GM20000 (cell line): ENCODE results near the gene DOCK6.
A peak's percentile ranks its signal among the peaks of the same experiment; 100 is the strongest.
"Not testable (repeated sequence)": the region's sequence is repeated elsewhere in the genome, so short reads cannot be mapped to it uniquely, and the experiment has no call there.

ENCODE experiments used
- DNase-seq: peaks from one replicate; pipeline ENCODE4 v3.0.0; 2012; ENCODE audit warnings: low spot score
- CTCF ChIP-seq: IDR thresholded peaks from 2 replicates; pipeline ENCODE4 v1.5.1; 2012; ENCODE audit warnings: mild to moderate bottlenecking, control low read depth; ENCODE audit errors: extremely low read depth, missing control alignments

Gene DOCK6

GRCh38 chr19:11180346-11180745 lies 82.0 kb downstream of the DOCK6 start:
- DNase-seq, result peak; percentile 13
- no peak for TF ChIP-seq CTCF

GRCh38 chr19:11179716-11180297 lies 82.5 kb downstream of the DOCK6 start:
- TF ChIP-seq CTCF, result no peak
- DNase-seq, result peak; percentile 84

GRCh38 chr19:11179145-11179465 lies 83.2 kb downstream of the DOCK6 start:
- DNase-seq, result not testable (repeated sequence)

- DNase-seq, result no peak
- no peak for TF ChIP-seq CTCF
Measured at GRCh38 chr19:11177592-11177991, 84.7 kb downstream of the DOCK6 start.

DNA sequence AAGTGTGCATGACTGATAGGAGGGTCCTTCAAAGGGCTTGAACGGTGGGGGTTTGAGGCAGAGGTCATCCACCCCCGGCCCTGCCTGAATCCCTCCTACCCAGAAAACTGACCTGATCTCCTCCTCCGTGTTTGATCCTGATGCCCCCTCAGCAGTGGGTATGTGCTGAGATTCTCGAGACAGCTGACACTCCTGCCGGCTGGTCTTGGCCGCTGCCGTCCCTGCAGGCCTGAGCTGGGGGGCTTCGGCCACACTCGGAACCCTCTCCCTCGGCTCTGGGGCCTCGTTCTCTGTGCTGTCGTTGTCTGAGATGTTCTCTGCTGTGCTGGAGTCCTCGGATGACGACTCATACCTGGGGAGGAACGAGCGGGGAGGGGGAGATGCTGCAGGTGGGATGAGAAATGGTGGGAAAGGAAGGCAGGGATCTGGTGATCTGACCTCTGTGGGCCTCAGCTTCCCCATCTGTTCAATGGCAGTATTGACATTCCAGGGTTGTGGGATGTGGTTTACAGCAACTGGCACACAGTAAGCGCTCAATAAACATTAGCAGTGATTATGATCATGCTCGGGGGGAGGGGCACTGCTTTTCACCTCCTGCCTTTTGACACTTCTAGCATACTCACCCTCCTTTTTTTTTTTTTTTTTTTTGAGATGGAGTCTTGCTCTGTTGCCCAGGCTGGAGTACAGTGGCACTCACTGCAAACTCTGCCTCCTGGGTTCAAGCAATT lies 85.7 kb downstream of the DOCK6 start:
- DNase-seq, result no peak
- TF ChIP-seq CTCF, result no peak

DNA sequence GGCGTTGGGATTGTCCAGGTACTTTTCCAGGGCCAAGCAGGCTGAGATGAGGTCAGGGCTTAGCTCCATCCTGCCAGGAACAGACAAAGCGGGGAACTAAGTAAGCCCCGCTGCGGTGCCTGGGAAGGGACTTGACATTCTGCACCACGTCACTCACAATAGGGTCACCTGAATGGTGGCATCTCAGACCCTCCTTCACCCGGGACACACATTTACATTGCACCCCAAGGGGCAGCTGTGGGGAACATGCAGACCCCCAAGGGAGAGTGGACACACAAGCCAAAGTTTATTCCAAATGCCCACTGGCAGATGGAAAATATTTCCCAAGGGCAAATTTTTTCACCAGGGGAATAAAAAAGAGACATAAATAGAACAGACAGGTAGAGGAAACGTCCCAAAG lies 86.4 kb downstream of the DOCK6 start:
- TF ChIP-seq CTCF, result no peak
- no peak for DNase-seq

DNA sequence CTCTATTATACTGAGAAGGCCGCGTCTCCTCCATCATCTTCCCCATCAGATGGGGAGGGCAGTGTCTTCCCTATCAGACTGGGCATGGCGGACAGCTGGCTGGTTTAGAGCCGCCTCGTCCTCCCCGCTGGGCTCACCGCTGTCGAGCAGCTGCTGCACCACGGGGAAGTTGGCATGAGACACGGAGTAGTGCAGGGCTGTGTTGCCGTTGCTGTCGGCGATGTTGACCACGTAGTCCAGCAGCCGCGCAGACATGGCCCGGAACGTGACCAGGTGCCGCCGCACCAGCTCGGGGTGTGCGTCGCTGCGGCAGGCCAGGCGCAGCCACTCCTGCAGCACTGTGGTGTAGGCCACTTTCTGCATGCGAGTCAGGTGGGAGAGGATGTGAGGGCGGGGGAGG lies 88.0 kb downstream of the DOCK6 start:
- DNase-seq, result no peak
- TF ChIP-seq CTCF, result no peak
